HG03378 (cell line): Measurements from ENCODE around the gene CELF6.

Experiments
- ATAC-seq: cut with Tn5 transposase; IDR thresholded peaks from one replicate; pipeline ENCODE4 v1.9.1; 2021; ENCODE audit warnings: mild to moderate bottlenecking, moderate library complexity; ENCODE audit not compliant: unreplicated experiment

The CELF6 gene

DNA sequence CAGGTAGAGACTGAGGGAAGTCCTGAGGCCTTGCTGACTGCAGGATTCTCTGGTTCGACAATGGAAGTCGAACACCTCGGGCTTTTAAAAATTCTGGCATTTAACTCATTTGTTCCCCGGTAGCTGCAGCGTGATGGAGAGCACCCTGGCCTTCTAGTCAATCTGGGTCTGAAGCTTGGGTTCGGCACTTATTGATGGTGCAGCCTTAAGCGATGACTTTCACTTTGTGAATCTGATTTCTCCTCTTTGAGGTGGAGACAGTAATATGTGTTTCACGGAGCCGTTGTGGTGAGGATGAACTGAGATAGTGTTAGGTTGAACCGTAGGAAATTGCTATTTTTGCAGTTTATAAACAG is 47.0 kb downstream of the CELF6 start:
- no peak for ATAC-seq

DNA sequence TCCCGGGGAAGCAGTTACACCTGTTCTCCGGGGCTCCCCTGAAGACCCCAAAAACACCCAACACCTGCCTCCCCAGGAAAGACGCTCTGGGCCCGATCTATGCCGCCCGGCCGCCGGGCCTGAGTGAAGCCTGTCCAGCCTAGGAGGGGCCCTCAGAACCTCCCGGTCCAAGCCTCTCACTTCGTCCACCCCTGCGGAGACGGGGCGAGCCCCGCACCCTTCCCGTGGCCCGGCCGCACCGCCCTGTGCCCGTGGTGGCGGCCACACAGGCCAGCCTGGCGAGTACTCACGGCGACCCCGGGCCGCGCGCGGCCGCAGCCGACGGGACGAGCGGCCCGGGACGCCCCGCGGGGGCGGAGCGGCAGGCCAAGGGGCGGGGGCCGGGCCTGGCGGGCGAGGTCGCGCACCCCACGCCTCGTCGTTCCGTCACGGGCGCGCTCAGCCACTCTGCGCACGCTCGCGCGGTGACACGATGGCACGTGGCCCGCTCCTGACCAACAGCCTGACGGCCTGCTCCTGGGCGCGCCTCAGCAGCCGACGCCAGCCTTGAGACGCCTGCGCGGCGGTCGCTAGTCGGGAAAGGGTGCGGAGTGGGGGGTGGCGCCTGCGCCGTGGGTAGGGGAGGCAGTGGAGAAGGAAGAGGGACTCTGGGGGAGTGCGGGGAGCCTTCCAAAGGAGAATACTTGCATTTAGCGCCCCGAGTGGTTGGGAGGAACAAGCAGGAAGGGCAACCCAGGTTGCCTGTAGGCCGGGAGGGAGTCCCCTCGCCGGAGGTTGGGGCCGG is 47.6 kb downstream of the CELF6 start, which contains the start of gene PARP6:
Gene PARP6 (minus strand): TSS at position 342 of the 784 bp plus-strand sequence. CDS start 5,077 bp downstream, outside the sequence.
- ATAC-seq, result peak; percentile 71

DNA sequence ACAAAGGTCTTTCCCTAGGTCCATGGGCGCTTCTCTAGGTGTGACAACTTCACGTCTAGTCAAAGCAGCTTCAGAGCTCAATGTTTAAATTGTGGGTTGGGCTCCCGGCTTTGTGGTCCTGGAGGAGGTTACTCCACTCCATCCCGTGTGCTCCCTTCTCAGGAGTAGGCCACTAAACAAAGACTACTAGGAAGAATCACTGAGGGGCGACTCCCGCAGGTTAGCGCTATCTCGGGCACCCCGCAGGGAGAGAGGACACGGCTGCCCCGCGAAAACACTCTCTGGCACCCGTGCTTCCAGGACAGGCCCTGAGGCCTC is 48.1 kb downstream of the CELF6 start:
- ATAC-seq, result no peak

DNA sequence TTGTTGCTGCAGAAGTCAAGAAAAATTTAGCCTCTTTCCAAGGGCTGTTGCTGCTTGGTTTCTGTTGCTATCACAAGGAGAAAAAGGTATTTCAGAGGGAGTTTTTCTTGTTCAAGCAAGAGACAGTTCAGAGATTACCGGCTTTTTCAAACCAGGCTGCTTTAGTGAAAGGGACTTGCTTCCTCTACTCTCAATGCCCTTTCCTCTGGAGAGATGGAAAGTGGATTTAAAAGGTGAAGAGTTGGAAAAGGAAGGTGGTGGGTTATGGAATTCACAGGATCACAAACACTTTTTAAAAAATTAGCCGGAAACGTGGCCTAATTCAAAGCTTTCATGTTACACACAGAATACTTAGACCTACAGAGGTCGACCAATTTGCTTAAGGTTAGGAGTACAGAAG is 48.7 kb downstream of the CELF6 start:
- ATAC-seq, result no peak

DNA sequence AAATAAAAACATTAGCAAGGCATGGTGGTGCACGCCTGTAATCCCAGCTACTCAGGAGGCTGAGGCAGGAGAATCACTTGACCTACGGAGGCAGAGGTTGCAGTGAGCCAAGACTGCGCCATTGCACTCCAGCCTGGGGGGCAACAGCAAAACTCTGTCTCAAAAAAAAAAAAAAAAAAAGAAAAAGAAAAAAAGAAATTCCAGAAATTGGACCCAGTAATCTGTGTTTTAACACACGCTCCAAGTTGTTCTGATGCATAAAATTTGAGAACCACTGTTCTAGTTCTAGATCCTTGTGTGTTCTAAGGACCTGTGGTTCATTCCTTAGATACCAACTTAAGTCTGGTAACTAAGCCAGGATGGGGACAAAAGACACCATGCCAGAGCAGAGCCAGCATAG is 50.2 kb downstream of the CELF6 start:
- no peak for ATAC-seq

DNA sequence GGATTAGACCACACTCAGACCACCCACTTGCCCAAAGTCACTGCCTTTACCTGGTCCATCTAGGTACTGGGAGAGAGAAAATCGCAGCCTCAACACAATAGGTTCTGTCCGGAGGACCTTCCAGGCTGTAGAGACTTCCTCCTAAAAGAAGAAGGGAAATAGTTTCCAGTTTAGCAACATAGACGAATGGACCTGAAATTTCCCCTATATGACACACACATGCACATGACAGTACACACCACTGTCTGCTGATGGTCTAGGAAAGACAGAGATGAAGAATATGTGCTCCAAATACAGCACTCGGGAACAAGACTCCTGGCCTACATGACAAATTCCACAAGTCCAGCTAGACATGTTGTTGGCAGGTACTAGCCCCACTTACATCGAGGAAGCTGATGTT is 54.9 kb downstream of the CELF6 start:
- no peak for ATAC-seq

DNA sequence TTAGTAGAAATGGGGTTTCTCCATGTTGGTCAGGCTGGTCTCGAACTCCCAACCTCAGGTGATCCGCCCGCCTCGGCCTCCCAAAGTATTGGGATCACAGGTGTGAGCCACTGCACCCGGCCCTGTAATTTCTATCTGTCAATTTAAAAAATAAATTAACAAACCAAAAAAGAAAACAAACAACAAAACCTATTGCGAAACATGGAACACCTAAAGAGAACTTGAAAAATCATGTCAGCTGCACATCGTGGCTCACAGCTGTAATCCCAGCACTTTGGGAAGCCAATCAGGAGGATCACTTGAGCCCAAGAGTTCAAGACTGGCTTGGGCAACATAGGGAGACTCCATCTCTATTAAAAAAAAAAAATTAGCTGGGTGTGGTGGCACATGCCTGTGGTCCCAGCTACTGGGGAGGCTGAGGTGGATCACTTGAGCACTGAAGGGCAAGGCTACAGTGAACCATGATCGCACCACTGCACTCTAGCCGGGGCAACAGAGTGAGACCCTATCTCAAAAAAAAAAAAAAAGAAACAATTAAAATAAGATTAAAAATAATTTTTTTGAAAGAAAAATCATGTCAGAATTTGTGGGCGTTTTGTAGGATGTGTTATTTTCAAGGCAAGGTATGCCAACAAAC is 67.2 kb downstream of the CELF6 start:
- no peak for ATAC-seq

DNA sequence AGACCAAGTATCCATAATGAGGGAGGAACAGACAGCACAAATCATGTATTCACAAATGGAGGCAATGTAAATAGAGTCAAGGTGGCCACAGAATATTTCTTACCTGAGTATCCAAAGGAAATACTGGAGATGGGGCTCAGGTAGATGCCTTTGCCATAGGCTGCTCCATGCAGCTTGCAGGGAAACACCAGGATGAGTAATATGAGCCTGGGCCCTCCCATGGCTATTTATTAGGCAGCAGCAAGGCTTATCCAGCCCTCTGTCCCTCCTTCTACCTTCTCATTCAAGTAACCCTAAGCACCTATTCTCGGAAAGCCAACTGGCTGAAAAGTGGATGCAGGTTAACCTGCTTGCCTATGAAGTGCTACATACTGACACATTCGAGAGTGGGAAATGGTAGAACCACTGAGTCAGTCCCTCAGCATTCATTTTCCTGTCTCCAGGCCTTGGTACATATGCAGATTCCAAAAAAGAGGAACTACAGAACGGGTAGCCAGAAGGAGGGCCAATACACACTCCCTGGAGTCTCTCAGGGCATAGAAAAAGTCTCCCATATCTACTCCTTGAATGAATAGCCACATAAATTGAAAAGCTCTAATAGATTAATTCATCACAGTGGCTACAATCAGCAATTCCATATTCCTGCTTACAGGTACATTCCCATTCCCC is 70.7 kb downstream of the CELF6 start:
- ATAC-seq, result no peak

DNA sequence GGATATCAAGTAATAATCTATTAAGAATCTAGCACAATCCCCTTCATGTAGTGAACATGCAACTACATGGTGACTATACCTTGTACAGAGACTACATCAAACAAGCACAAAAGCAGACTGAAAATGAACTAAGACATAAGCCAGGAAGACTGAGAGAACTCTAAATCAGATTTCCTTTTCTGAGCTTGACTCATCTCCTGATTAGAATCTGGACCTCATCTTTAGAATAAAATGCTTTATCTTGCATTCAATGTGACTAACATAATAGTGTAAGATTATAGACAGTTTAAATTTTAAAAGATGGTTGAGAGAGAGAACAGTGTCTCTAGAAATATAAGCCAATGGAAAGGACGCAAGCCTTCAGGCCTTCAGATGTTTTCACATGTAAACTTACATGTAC is 71.4 kb downstream of the CELF6 start:
- ATAC-seq, result no peak

DNA sequence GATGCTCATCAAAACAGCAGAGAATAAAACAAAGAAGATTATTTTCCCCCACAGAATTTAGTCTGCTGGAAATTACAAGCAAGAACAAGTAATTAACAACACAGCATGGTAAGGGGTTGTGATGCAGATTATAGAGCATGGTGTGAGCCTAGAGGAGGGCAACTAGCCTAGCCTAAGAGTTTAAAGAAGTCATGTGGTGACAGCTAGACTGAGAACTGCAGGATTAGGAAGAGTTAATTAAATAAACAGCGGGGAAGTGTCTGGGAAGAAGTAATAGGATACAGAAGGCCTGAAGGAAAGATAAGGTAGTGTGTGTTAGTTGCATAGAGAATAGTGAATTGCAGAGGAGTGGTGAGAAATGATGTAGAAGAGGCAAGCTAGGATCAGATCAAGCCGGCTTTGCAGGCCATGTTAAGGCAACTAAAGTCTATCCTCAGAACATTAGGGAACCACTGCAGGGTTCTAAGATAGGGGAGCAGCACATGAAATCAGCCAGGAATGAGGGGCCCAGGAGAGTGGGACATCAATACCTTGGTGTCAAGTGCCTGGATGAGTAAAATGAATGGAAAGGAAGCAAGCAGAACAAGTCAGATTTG is 77.1 kb downstream of the CELF6 start:
- ATAC-seq, result no peak

DNA sequence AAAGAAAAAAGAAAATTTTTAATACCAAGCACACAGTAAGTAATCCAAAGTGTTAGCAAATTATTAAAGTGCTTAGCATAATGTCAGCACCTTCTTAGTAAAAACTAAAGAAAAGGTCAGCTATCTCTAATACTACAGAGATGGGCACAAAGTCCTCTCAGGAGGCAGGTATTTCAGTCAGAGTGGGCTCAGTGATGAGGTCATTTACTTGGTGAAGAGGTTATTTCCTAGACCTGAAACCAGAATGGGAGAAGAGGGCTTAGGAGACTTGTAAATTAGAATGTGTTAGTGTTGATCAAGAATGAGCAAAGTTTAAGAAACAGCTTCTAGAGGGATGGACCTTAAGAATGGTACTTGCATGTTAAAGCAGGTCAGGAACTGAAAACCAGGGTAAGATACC is 80.3 kb downstream of the CELF6 start:
- ATAC-seq, result no peak

DNA sequence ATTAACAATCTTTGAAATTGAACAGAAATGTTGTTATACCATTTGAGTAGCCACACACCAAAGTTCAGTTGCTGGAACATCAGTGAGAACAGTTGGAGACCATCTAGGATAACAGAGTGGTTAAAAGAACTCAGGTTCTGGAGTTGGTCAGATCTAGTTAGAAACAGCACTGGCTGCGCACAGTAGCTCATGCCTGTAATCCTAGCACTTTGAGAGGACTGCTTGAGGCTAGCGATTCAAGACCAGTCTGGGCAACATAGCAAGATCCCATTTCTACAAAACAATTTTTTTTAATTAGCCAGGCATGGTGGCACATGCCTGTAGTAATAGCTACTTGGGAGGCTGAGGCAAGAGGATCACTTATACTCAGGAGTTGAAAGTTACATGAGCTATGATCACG is 81.4 kb downstream of the CELF6 start:
- ATAC-seq, result no peak

DNA sequence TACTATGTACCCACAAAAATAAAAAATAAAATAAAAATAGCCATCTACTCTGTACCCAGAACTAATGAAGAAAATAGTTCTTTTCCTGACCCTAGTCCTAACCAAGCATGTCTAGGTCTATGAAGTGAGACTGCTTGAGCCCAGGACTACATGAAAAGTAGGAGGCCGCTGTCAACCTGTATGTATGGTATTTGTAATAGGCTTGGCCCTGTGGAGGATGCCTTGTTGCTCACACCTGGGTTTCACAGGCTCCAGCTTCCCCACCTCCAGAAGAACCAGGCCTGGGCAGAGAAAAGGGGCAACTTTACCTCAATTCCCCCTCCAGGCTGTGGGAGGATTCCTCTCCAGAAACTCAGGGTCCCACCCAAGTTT is 82.1 kb downstream of the CELF6 start:
- ATAC-seq, result no peak

DNA sequence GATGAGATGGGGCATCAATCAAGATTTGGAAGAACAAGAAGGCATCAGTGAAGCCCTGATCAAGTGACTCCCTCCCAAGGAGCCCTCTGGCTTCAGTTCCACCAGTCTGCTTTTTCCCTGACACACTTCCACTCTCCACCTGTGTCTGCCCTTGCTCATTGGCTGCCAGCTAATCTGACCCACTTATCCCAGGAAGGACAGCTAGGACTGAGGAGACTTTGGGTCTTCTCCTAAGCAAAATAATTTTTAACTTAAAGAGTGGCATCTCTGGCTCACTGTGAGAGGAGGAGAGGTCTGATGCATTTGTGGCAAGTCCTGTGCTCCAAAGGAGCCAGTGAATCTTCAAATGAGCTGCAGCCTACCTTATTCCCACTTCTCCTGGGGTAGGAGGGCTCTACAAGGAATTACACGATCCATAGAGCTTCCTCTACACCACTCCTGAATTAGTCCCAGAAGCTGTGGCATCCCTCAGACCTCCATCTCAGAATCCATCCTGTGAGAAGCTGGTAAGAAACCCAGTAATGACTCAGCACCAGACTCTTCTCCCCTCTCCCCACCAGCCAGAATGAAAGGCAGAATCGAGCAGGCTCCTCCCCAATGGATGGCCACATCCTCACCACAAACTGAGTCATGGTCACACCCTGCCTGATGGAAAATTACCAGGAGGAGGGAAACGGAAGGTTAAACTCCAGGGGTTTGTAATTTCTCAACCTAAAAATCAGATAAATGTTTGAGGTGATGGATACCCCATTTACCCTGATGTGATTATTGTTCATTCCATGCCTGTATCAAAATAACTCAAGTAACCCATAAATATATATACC is 82.7 kb downstream of the CELF6 start:
- peak; percentile 62 for ATAC-seq

DNA sequence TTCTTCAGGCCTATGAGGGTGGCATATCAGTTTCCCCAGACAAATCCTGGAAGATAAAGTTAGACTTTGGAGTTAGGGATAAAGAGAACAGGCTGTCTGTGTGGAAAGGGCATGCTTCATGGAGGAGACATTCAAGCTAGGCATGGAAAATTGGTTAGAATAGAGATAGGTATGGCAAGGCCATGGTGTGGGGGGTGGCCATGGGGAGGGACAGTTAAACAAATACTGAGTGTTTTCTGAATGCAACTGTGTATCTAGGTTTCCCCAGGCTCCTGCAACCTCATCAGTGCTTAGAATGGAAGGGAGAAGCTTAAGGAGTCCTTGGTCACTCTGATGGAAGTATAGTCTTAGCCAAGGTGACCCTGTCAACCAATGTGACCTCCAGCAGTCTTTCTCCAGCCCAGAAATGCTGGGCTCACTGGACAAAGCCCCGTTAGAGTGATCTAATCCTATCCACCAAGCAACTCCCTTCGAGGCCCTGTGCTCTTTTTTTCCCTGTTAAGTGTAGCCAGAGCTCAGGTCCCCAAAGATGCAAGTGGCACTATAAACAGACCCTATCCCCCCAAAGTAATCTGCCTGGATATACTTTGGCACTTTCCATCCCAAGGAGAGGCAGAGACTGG is 83.5 kb downstream of the CELF6 start:
- no peak for ATAC-seq

DNA sequence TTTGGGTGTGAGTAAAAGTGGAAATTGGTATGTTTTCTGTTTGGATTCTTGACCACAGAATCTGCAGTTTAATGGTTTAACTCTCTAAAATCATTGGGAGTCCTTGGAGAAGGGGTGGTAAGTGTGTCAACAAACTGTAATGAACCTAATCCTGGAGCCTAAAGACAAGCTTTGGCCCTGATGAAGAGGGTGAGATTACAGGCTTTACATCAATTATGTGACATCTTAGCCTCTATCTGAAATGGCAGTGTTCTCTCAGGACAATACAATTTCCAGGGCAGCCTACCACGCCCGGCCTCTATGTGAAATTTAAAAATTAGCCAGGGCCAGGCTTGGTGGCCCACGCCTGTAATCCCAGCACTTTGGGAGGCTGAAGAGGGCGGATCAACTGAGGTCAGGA is 84.7 kb downstream of the CELF6 start:
- no peak for ATAC-seq
